ENCODE results near the gene HAO1.
"Not testable (repeated sequence)": the region's sequence is repeated elsewhere in the genome, so short reads cannot be mapped to it uniquely, and the experiment has no call there.

Gene HAO1

DNA sequence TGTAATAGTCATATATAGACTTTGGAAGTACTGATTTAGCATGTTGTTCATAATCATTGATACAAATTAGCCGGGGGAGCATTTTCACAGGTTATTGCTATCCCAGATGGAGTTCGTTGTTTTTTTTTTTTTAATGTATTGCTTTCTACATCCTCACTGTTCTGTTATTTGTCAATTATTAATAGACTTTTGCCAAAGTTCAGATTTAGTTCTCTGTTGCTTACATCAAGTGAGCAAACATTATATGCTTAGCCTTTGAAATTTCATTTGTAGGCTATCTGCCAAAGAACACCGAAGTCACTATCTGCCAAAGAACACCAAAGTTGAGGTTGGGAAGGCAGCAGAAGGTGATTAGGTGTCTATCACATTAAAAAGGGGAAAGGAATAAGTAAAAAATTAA lies at the start of gene HAO1:
Gene HAO1 (minus strand): TSS at position 118 of the 400 bp plus-strand sequence. CDS start 36 bp downstream, at position 82.
- no peak for DNase-seq

DNA sequence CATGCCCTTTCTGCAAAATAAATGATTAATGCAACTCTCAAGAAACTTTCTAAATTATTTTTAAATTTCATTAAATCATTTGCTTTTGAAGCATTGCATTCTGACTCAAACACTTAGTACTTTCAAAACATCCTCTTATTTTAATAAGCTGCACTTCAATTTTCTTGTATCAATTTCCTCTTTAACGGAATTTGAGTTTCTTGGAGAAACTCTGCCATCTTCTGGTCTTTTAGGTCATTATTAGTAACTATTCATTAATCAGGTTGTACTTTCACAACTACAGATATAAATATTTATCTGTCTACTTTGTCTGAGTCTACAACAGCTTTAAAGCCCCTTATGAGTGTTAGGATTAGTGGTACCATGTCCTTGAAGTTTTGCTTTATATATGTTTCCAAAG lies 49.1 kb upstream of the HAO1 start:
- DNase-seq, result no peak

- DNase-seq, result no peak
Observed at GRCh38 chr20:7985916-7986315, 45.7 kb upstream of the HAO1 start.

- DNase-seq, result no peak
Observed at GRCh38 chr20:7984192-7984591, 43.9 kb upstream of the HAO1 start.

- no peak for DNase-seq
Observed at GRCh38 chr20:7981374-7981773, 41.1 kb upstream of the HAO1 start.

DNA sequence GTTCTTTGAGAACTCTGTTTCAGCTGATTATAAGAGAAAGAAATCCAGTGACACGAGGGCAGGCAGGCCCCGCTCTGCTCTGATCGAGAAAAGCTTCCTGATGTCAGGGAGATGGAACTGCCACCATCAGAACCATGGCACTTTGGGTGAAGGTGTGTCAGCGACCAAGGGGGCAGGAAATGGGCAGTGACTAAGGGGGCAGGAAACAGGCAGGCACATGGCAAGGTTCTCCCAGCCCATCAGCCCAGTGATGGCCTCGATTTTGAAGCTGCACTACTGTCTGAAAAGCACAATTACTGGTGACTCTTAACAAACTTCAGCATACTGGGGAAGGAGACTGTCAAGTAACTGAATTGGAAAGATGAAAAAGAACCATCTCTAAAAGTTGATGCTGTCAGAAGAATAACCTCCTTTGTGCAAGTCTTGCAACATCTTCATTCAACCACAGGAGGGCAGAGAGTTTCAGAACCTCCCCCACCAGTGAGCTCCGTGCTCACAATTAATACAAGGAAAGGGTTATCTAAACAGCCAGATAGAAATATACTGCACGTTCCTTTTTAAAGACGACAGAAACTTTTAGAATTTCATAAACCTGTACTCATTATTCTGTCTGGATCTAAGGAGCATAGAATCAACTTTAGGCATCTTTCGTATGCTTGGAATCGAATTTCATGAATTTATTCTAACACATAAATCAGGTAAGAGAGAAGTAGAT lies 40.2 kb upstream of the HAO1 start:
- no peak for DNase-seq

DNA sequence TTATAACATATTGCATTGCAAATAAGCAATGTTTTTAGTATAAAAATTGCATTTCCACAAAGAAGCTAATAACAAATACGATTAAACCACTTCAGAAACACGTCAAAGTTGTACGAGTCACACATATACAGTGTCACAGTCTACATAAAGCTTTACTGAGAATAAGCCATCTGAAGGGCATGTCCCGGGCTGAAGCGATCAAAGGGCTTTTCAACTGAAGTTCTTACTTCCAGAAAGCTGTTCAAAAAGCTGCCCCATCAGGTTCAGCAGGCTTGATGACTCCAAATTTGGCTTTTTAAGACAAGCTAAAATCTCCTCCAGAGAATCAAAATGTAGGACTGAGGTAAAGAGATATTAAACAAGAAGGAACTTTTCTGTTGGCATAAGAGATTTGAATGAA lies 37.5 kb upstream of the HAO1 start:
- DNase-seq, result no peak

- DNase-seq, result no peak
Observed at GRCh38 chr20:7975851-7976414, 35.7 kb upstream of the HAO1 start.

DNA sequence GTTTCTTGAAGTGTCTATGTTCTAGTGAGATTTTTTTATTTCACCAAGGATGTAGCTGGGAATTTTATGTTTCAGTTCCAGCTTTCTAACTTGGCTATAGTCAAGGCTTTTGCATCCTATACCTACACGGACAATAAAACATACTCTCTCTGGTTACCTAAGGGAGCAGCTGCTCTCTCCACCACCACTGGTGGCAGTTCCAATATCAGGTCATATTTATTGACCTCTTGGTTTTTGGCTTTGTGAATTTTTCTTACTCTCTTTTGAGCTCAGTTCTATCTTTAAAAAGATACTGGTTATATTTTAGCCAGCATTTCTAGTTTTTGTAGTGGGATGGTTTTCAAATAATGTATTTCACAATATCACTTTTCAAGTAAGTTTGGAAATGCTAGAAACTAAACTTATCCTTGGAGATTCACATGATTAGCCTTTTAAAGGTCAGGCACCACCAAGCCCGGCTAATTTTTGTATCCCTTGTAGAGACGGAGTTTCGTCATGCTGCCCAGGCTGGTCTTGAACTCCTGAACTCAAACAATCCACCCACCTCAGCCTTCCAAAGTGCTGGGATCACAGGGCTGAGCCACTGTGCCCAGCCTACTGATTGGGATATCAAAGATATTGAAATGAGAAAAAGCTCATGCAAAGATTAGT lies 34.7 kb upstream of the HAO1 start:
- DNase-seq, result no peak

DNA sequence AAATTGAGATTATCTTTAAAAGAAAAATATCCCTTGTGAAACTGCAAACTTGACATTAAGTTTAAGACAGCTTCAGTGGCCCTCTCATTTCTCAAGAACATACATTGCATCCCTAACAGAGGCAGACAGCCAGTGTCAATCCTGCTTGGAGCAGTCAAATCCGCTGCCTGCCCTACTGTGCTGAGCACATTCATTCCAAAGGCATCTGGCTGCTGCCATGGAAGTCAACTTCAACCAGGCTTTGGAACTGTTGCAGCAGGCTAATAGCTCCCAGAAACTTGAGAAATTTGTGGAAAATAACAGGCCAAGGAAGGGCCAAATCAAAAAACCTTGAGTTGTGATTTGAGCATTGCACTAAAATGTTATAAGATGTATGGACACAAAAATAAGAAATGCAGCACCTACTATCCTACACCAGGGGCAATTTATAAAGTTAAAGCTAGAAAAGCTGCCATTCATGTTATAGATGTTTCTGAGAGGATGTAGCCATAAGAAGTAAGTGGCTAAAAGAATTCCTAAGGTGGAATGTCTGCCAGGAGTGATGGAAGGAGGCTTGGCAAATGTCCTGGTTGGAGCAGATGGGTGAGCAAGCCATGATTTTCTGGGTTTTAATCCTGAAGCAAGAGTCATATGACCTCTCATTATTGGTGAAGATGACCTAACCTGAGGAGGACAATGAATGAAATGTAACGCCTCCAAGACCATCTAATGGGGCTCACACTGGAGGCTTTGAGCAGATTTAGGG lies 31.4 kb upstream of the HAO1 start:
- DNase-seq, result no peak

DNA sequence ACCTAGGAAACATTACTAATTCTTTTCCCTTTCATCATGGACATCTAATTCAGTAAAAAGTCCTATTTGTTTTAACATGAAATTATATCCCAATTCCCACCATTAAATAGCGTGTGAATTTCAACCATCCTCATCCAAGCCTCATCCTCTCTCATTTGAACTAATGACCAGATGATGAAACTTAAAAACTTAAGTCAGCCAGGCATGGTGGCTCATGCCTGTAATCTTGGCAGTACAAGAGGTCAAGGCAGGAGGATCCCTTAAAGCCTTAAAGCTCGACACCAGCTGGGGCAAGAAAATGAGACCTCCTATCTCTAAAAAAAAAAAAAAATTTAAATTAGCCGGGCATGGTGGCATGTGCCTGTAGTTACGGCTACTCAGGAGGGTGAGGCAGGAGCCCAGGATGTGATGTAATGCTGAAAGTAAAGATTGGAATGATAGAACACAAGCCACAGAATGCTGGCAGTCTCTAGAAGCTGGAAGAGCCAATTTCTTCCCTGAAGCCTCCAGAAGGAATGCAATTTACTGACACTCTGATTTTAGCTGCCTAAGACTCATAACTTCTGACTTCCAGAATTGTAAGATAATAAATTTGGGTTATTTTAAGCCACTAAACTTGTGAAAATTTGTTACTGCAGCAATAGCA lies 27.1 kb upstream of the HAO1 start:
- DNase-seq, result no peak

- no peak for DNase-seq
Observed at GRCh38 chr20:7966176-7966575, 25.9 kb upstream of the HAO1 start.

GRCh38 chr20:7959484-7959883 lies 19.2 kb upstream of the HAO1 start:
- no peak for DNase-seq

DNA sequence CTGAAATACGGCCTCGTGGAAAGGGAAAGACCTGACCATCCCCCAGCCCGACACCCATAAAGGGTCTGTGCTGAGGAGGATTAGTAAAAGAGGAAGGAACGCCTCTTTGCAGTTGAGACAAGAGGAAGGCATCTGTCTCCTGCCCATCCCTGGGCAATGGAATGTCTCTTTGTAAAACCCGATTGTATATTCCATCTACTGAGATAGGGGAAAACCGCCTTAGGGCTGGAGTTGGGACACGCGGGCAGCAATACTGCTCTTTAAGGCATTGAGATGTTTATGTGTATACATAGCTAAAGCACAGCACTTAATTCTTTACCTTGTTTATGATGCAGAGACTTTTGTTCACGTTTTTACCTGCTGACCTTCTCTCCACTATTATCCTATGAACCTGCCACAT lies 16.3 kb upstream of the HAO1 start:
- DNase-seq, result not testable (repeated sequence)

DNA sequence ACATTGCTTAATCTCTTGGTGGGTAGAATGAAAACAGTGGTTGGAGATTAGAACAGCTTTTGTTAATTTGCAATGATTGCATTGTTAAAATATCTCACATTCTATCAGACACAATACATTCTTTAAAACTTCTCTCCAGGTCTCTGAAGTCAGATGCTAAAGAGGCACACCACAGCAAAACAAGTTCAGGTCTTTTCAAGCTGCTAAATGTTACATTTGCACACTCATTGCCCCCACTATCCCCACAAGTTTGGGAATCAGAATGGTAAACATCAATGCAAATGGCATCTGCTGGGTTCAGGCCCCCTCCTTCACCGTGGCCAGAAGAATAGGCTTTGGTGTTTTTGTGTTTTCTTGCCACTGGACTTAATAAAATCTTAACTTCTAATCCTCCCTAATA lies 10.1 kb upstream of the HAO1 start:
- no peak for DNase-seq

DNA sequence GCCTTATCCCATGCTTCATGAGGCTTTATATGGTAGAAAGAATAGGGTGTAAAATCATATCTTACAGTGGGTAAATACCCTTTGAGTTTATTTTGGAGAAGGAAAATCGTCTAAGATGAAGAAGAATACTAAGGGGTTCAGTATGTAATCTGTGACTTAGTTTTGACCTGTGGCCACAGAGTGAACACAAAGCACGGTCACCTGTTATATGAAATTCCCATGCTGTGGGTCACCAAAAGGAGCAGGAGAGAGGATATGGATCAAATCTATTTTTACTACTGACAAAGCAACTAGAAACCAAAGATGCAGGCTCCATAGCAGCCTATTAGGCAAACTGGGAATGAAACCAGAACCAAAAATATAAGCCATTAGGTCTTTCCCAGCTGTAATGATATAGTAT lies 3.6 kb upstream of the HAO1 start:
- DNase-seq, result no peak

DNA sequence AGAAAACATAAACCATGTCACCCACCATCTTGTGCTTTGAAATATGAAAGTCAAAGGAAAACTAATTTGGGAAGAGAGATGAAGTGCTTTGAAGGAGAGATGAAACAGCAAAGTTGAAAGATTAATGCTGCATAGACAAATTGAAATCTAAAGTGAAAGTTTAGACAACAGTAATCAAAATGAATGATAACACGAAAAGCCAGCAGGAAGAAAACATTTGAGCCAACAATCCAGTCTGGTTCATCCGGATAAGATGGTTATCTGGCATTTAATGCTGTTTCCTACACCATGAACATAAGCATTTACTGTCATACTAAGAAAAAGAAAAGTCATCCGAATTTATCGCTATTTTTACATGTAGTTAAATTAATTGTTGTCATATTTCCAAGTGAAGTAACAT lies 595 bp downstream of the HAO1 start:
- no peak for DNase-seq

- DNase-seq, result no peak
Observed at GRCh38 chr20:7938058-7938457, 2.2 kb downstream of the HAO1 start.

DNA sequence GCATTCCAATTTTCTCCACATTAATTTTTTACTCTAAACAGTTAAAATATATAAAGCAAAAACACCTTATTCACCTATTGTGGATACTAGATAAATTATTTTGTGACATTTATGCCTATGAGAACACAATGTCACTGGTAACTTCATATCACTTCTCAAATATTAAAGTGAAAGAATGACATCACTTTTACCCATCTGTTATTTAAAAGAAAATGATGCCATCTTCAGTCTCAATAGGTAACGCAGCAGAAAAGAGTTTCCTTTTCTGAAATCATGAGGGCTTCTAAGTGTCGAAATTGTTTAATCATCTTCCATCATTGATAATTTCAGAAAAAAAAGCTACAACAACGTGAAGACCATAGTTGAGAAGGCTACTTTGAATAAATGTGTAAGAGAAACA lies 2.9 kb downstream of the HAO1 start:
- DNase-seq, result no peak

DNA sequence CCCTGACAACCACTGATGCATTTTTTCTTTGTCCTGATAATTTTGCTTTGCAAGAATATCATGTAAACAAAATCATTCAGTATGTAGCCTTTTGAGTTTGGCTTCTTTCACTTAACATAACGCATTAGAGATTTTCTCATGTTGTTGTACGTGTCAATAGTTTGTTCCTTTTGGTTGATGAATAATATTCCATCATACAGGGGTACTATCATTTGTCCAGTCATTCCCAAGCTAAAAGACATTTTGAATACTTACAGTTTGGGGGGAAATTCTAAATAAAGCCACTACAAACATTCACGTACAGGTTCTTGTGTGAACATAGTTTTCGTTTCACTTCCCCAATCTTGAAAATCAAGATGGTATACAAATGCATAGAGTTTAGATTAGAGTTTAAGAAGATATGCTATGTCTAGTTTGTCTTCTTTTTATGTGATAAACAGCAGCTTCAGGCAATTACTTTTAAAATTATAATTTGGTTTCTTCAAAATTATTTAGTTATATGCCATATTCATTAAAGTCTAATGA lies 5.2 kb downstream of the HAO1 start:
- no peak for DNase-seq

GRCh38 chr20:7933346-7933745 lies 6.9 kb downstream of the HAO1 start:
- DNase-seq, result no peak

GRCh38 chr20:7930343-7930742 lies 9.9 kb downstream of the HAO1 start:
- no peak for DNase-seq

DNA sequence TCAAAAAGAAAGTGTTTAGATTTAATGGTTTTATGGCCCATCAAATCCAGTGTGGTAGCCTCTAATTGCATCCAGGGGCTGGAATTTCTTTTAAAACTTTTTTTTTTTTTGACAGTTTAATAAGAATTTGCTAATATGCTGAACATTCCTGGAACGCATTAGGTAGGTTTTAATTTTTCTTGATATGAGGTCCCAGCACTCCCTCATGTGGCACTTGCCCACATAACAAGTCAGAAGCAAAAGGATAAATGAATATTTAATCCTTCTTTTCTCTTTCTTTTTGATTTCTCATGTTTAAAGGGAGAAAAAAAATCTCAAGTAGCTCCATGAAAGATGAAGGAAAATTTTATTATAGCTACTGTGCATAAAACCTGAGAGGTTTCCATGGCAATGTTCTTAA lies 13.5 kb downstream of the HAO1 start:
- DNase-seq, result no peak

Data from activated CD8-positive, alpha-beta memory T cell treated with anti-CD3 and anti-CD28 coated beads, Interleukin-2, amount 50 U/mL, for 48 hours (primary cell).